ENCODE data around the gene MEIG1.
"Not testable (repeated sequence)": the region's sequence is repeated elsewhere in the genome, so short reads cannot be mapped to it uniquely, and the experiment has no call there.

MEIG1 gene

GRCh38 chr10:14926722-14927416, 32.3 kb upstream of the MEIG1 start:
- Histone ChIP-seq H3F3A (ENCODE audit: low read depth) (no peaks in the 10 kb centered on the region), H3K9me2 (replicated peaks; ENCODE audit: low read depth, low read length) (no peaks in the 10 kb centered on the region), H3K9ac (ENCODE audit: low read depth, low read length, poor library complexity, severe bottlenecking) (no peak overlapping the region), H3K4me2 (ENCODE audit: low read depth, low read length, poor library complexity, severe bottlenecking) (no peak overlapping the region), H3K4me1 (ENCODE audit: insufficient read depth, low read length, poor library complexity, severe bottlenecking) (no peaks in the 10 kb centered on the region), H3K36me3 (ENCODE audit: insufficient read depth, low read length) (peaks cover 83% of the 10 kb centered on the region; the same call in 1 of the 2 replicates), H3K4me3 (ENCODE audit: low read length, poor library complexity, severe bottlenecking) (no peak overlapping the region), H2AFZ (ENCODE audit: low read length) (no peak overlapping the region), H3K9me3 (ENCODE audit: insufficient read depth, low read depth, low read length) (no peaks in the 10 kb centered on the region), H3K79me2 (ENCODE audit: insufficient read depth, low read length) (no peaks in the 10 kb centered on the region), H4K20me1 (ENCODE audit: insufficient read depth, low read length, poor library complexity, severe bottlenecking) (no peaks in the 10 kb centered on the region), H3K27me3 (ENCODE audit: insufficient read depth, low read length, poor library complexity, severe bottlenecking) (no peaks in the 10 kb centered on the region)
- no peak for TF ChIP-seq EZH2phosphoT487 (IDR thresholded peaks at IDR 0.05; ENCODE audit: borderline replicate concordance)
- TF ChIP-seq, protein P1, sequence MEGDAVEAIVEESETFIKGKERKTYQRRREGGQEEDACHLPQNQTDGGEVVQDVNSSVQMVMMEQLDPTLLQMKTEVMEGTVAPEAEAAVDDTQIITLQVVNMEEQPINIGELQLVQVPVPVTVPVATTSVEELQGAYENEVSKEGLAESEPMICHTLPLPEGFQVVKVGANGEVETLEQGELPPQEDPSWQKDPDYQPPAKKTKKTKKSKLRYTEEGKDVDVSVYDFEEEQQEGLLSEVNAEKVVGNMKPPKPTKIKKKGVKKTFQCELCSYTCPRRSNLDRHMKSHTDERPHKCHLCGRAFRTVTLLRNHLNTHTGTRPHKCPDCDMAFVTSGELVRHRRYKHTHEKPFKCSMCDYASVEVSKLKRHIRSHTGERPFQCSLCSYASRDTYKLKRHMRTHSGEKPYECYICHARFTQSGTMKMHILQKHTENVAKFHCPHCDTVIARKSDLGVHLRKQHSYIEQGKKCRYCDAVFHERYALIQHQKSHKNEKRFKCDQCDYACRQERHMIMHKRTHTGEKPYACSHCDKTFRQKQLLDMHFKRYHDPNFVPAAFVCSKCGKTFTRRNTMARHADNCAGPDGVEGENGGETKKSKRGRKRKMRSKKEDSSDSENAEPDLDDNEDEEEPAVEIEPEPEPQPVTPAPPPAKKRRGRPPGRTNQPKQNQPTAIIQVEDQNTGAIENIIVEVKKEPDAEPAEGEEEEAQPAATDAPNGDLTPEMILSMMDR (conservative IDR thresholded peaks at IDR 0.05; ENCODE audit: low read length) = no peak

DNA sequence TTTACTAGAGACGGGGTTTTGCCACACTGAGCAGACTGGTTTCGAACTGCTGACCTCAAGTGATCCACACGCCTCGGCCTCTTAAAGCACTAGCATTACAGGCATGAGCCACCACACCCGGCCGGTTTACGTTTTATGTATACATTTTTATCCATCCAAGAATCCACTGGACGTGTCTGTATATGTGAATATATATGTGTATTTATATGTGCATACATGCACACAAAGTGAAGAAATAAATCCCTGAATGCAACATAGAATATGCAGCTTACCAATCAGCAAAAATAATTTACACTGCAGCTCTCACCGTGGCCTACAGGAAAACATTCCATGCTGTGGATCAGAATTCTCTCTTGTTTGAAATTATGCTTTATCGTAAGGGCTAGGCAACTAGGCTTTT, 28.6 kb upstream of the MEIG1 start:
- no peaks in the 10 kb centered on the region for H3K79me2 ChIP-seq (ENCODE audit: insufficient read depth, low read length)
- TF ChIP-seq, protein P1 (conservative IDR thresholded peaks at IDR 0.05; ENCODE audit: low read length) = no peak
- no peak for TF ChIP-seq EZH2phosphoT487 (IDR thresholded peaks at IDR 0.05; ENCODE audit: borderline replicate concordance)
- no peaks in the 10 kb centered on the region for H3K9me2 ChIP-seq (replicated peaks; ENCODE audit: low read depth, low read length)
- H3K4me3 ChIP-seq (ENCODE audit: low read length, poor library complexity, severe bottlenecking) = no peak overlapping the region
- H3K36me3 ChIP-seq (ENCODE audit: insufficient read depth, low read length) = peaks cover 74% of the 10 kb centered on the region; the same call in 1 of the 2 replicates
- H4K20me1 ChIP-seq (ENCODE audit: insufficient read depth, low read length, poor library complexity, severe bottlenecking) = no peaks in the 10 kb centered on the region
- H3K9me3 ChIP-seq (ENCODE audit: insufficient read depth, low read depth, low read length) = no peaks in the 10 kb centered on the region
- no peaks in the 10 kb centered on the region for H3K4me1 ChIP-seq (ENCODE audit: insufficient read depth, low read length, poor library complexity, severe bottlenecking)
- H3K9ac ChIP-seq (ENCODE audit: low read depth, low read length, poor library complexity, severe bottlenecking) = no peak overlapping the region
- H3K27me3 ChIP-seq (ENCODE audit: insufficient read depth, low read length, poor library complexity, severe bottlenecking) = no peaks in the 10 kb centered on the region
- no peak overlapping the region for H2AFZ ChIP-seq (ENCODE audit: low read length)
- no peak overlapping the region for H3K4me2 ChIP-seq (ENCODE audit: low read depth, low read length, poor library complexity, severe bottlenecking)
- H3F3A ChIP-seq (ENCODE audit: low read depth) = no peaks in the 10 kb centered on the region

DNA sequence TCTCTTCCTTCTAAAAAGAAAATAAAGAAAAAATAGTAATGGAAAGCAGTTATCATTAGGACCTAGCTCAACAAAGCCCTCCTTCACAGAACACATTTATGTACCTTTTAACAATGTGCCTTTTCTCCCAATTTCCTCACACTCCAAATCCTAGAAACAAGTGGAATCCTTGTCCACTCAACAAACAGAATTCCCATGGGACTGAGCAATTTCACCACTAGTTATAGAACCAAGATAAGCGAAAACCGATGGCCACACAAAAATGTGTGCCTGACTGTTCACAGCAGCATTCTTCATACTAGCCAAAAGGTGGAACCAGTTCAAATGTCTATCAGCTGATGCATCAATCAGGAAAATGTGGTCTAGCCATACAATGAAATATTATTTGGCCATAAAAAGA, 22.6 kb upstream of the MEIG1 start:
- Histone ChIP-seq H4K20me1 (ENCODE audit: insufficient read depth, low read length, poor library complexity, severe bottlenecking) (peaks cover 4% of the 10 kb centered on the region), H3K4me2 (ENCODE audit: low read depth, low read length, poor library complexity, severe bottlenecking) (no peak overlapping the region), H3K9me2 (replicated peaks; ENCODE audit: low read depth, low read length) (no peaks in the 10 kb centered on the region), H3K79me2 (ENCODE audit: insufficient read depth, low read length) (no peaks in the 10 kb centered on the region), H3K4me1 (ENCODE audit: insufficient read depth, low read length, poor library complexity, severe bottlenecking) (no peaks in the 10 kb centered on the region), H3K9ac (ENCODE audit: low read depth, low read length, poor library complexity, severe bottlenecking) (no peak overlapping the region), H3K9me3 (ENCODE audit: insufficient read depth, low read depth, low read length) (no peaks in the 10 kb centered on the region), H3K36me3 (ENCODE audit: insufficient read depth, low read length) (peaks cover 34% of the 10 kb centered on the region; the same call in 1 of the 2 replicates), H2AFZ (ENCODE audit: low read length) (no peak overlapping the region), H3K4me3 (ENCODE audit: low read length, poor library complexity, severe bottlenecking) (no peak overlapping the region), H3F3A (ENCODE audit: low read depth) (no peaks in the 10 kb centered on the region), H3K27me3 (ENCODE audit: insufficient read depth, low read length, poor library complexity, severe bottlenecking) (no peaks in the 10 kb centered on the region)
- TF ChIP-seq, protein P1 (conservative IDR thresholded peaks at IDR 0.05; ENCODE audit: low read length) = no peak
- TF ChIP-seq EZH2phosphoT487 (IDR thresholded peaks at IDR 0.05; ENCODE audit: borderline replicate concordance) = no peak

GRCh38 chr10:14938971-14939370, 20.2 kb upstream of the MEIG1 start:
- H3K27me3 ChIP-seq (ENCODE audit: insufficient read depth, low read length, poor library complexity, severe bottlenecking); H2AFZ ChIP-seq (ENCODE audit: low read length): not testable (repeated sequence)

GRCh38 chr10:14942147-14942949, 16.8 kb upstream of the MEIG1 start:
- H3K27me3 ChIP-seq (ENCODE audit: insufficient read depth, low read length, poor library complexity, severe bottlenecking); H3F3A ChIP-seq (ENCODE audit: low read depth); H4K20me1 ChIP-seq (ENCODE audit: insufficient read depth, low read length, poor library complexity, severe bottlenecking); H3K4me3 ChIP-seq (ENCODE audit: low read length, poor library complexity, severe bottlenecking); H3K9me2 ChIP-seq (replicated peaks; ENCODE audit: low read depth, low read length); H3K9me3 ChIP-seq (ENCODE audit: insufficient read depth, low read depth, low read length); H2AFZ ChIP-seq (ENCODE audit: low read length); H3K4me1 ChIP-seq (ENCODE audit: insufficient read depth, low read length, poor library complexity, severe bottlenecking); H3K9ac ChIP-seq (ENCODE audit: low read depth, low read length, poor library complexity, severe bottlenecking); H3K4me2 ChIP-seq (ENCODE audit: low read depth, low read length, poor library complexity, severe bottlenecking): not testable (repeated sequence)
- peaks cover 36% of the 10 kb centered on the region; the same call in 1 of the 2 replicates for H3K36me3 ChIP-seq (ENCODE audit: insufficient read depth, low read length)
- peaks cover 15% of the 10 kb centered on the region; the same call in 1 of the 2 replicates for H3K79me2 ChIP-seq (ENCODE audit: insufficient read depth, low read length)

More at GRCh38 chr10:14938971-14939370, 20.2 kb upstream of the MEIG1 start:
- H3K36me3 ChIP-seq (ENCODE audit: insufficient read depth, low read length) = peaks cover 16% of the 10 kb centered on the region; the same call in 1 of the 2 replicates
- H3K79me2 ChIP-seq (ENCODE audit: insufficient read depth, low read length); H3K9me2 ChIP-seq (replicated peaks; ENCODE audit: low read depth, low read length); H4K20me1 ChIP-seq (ENCODE audit: insufficient read depth, low read length, poor library complexity, severe bottlenecking); H3F3A ChIP-seq (ENCODE audit: low read depth); H3K4me2 ChIP-seq (ENCODE audit: low read depth, low read length, poor library complexity, severe bottlenecking); H3K4me3 ChIP-seq (ENCODE audit: low read length, poor library complexity, severe bottlenecking); H3K9ac ChIP-seq (ENCODE audit: low read depth, low read length, poor library complexity, severe bottlenecking); H3K9me3 ChIP-seq (ENCODE audit: insufficient read depth, low read depth, low read length); H3K4me1 ChIP-seq (ENCODE audit: insufficient read depth, low read length, poor library complexity, severe bottlenecking): not testable (repeated sequence)
